ENCODE measurements around the gene PPRC1.

GRCh38 chr10:102153093-102153620 is 20.3 kb downstream of the PPRC1 start:
- TF ChIP-seq POLR2AphosphoS5 (IDR thresholded peaks at IDR 0.05) (no peak), CTCF (IDR thresholded peaks at IDR 0.05; ENCODE audit: poor library complexity, severe bottlenecking) (no peak), TAF1 (IDR thresholded peaks at IDR 0.05; ENCODE audit: low read depth) (no peak), EZH2 (IDR thresholded peaks at IDR 0.05; ENCODE audit: borderline replicate concordance, insufficient read depth, low read length, poor library complexity, severe bottlenecking) (no peak), MXI1 (conservative IDR thresholded peaks at IDR 0.05; ENCODE audit: poor library complexity, severe bottlenecking) (no peak), SMC3 (conservative IDR thresholded peaks at IDR 0.05; ENCODE audit: poor library complexity) (no peak), RAD21 (conservative IDR thresholded peaks at IDR 0.05) (no peak)
